IMR-90 (cell line): Measurements from ENCODE around the gene LEMD3. TPM values are rescaled to one million over a fixed set of nuclear protein-coding genes. Genes with fewer than 3 reads are reported as not detected.

Source experiments
- ATAC-seq: fragments of 200-7000 bp; cut with Tn5 transposase; 2 replicates; pipeline ENCODE4 v1.9.1; 2020; ENCODE audit warnings: low read depth, mild to moderate bottlenecking, moderate library complexity
- BruUV-seq: library from RNA; stranded (reverse); fragments of 400-500 nt; replicated peaks from 2 replicates; lab custom pipeline; 2021; lab: Mats Ljungman, UMichigan
- CTCF ChIA-PET: fragments of 300-600 bp; formaldehyde crosslinking; extraction: SDS; loops from one replicate; lab custom pipeline; 2021; ENCODE audit warnings: antibody characterized with exemption; lab: Yijun Ruan, JAX
- POLR2A ChIA-PET: fragments of 300-600 bp; sonication (Branson Sonifier 250); formaldehyde crosslinking; loops from one replicate; lab custom pipeline; 2022; ENCODE audit warnings: antibody characterized with exemption; ENCODE audit not compliant: unreplicated experiment; lab: Charles Lee
- DNase-seq: peaks from one replicate; pipeline ENCODE4 v3.0.0; 2013
- H2AFZ ChIP-seq: replicated peaks from 2 replicates; pipeline ENCODE3; 2013; ENCODE audit warnings: low read length, mild to moderate bottlenecking; ENCODE audit not compliant: poor library complexity
- H2AK5ac ChIP-seq: 2 replicates; pipeline ENCODE4 v1.6.1; 2013; ENCODE audit warnings: low read depth, low read length, inconsistent platforms
- H2AK9ac ChIP-seq: replicated peaks from 2 replicates; pipeline ENCODE3; 2013; ENCODE audit warnings: mild to moderate bottlenecking, low read depth, low read length, moderate library complexity; ENCODE audit not compliant: poor library complexity
- H2BK120ac ChIP-seq: 2 replicates; pipeline ENCODE4 v1.6.1; 2013; ENCODE audit warnings: low read depth, low read length, inconsistent platforms
- H2BK15ac ChIP-seq: 3 replicates; pipeline ENCODE4 v1.6.1; 2013; ENCODE audit warnings: low read depth, low read length, inconsistent platforms
- H2BK20ac ChIP-seq: 2 replicates; pipeline ENCODE4 v1.6.1; 2013; ENCODE audit warnings: low read depth, mild to moderate bottlenecking, inconsistent platforms, low read length, moderate library complexity
- H2BK5ac ChIP-seq: 2 replicates; pipeline ENCODE4 v1.6.1; 2013; ENCODE audit warnings: mild to moderate bottlenecking, low read depth, low read length, inconsistent platforms; ENCODE audit not compliant: poor library complexity, severe bottlenecking
- H3K14ac ChIP-seq: replicated peaks from 2 replicates; pipeline ENCODE4 v1.6.1; 2013; ENCODE audit warnings: low read depth, low read length, inconsistent platforms
- H3K18ac ChIP-seq: 2 replicates; pipeline ENCODE4 v1.6.1; 2013; ENCODE audit warnings: low read depth, low read length, control low read depth
- H3K23ac ChIP-seq: 2 replicates; pipeline ENCODE4 v1.6.1; 2013; ENCODE audit warnings: low read depth, low read length, inconsistent platforms
- H3K27ac ChIP-seq: 2 replicates; pipeline ENCODE4 v1.5.1; 2013; ENCODE audit warnings: mild to moderate bottlenecking, control low read depth, low read length; ENCODE audit not compliant: insufficient read depth
- H3K27me3 ChIP-seq: 2 replicates; pipeline ENCODE4 v1.6.1; 2013; ENCODE audit warnings: low read length; ENCODE audit not compliant: control insufficient read depth, insufficient read depth
- H3K36me3 ChIP-seq: 2 replicates; pipeline ENCODE4 v1.6.1; 2013; ENCODE audit warnings: low read length, mixed read lengths; ENCODE audit not compliant: control insufficient read depth, insufficient read depth
- H3K4ac ChIP-seq: 2 replicates; pipeline ENCODE4 v1.6.1; 2013; ENCODE audit warnings: low read depth, low read length, inconsistent platforms
- H3K4me1 ChIP-seq: 2 replicates; pipeline ENCODE4 v1.6.1; 2013; ENCODE audit warnings: low read length, mixed read lengths; ENCODE audit not compliant: control insufficient read depth, insufficient read depth
- H3K4me2 ChIP-seq: 2 replicates; pipeline ENCODE4 v1.6.1; 2013; ENCODE audit warnings: low read depth, mild to moderate bottlenecking, control low read depth, low read length, moderate library complexity
- H3K4me3 ChIP-seq: 2 replicates; pipeline ENCODE4 v1.5.1; 2013; ENCODE audit warnings: low read depth, mild to moderate bottlenecking, control low read depth, low read length, moderate library complexity; ENCODE audit not compliant: insufficient read depth
- H3K56ac ChIP-seq: 2 replicates; pipeline ENCODE4 v1.6.1; 2013; ENCODE audit warnings: low read length, inconsistent platforms; ENCODE audit not compliant: insufficient read depth; ENCODE audit errors: extremely low read depth
- H3K79me1 ChIP-seq, 2 experiments: 2 replicates each; pipeline ENCODE4 v1.6.1; 2013; ENCODE audit warnings: low read length in 2 of 2, inconsistent platforms in 1 of 2, low read depth in 1 of 2
- H3K9ac ChIP-seq: 2 replicates; pipeline ENCODE4 v1.6.1; 2013; ENCODE audit warnings: low read depth, low read length, control low read depth
- H3K9me1 ChIP-seq: 2 replicates; pipeline ENCODE4 v1.6.1; 2013; ENCODE audit warnings: low read length, inconsistent platforms; ENCODE audit not compliant: insufficient read depth
- H3K9me3 ChIP-seq: 2 replicates; pipeline ENCODE4 v1.6.1; 2013; ENCODE audit warnings: low read length; ENCODE audit not compliant: control insufficient read depth, insufficient read depth
- H4K20me1 ChIP-seq: 2 replicates; pipeline ENCODE4 v1.6.1; 2013; ENCODE audit warnings: low read length, inconsistent platforms; ENCODE audit not compliant: insufficient read depth
- H4K5ac ChIP-seq: 2 replicates; pipeline ENCODE4 v1.6.1; 2013; ENCODE audit warnings: mild to moderate bottlenecking, low read depth, low read length, control low read depth
- H4K8ac ChIP-seq, 2 experiments: 2 replicates each; pipeline ENCODE4 v1.6.1; 2013; ENCODE audit warnings: low read depth in 2 of 2, low read length in 2 of 2, control low read depth in 1 of 2, inconsistent platforms in 1 of 2
- H4K91ac ChIP-seq: 2 replicates; pipeline ENCODE4 v1.6.1; 2013; ENCODE audit warnings: low read depth, low read length, inconsistent platforms; ENCODE audit not compliant: insufficient read depth
- BHLHE40 ChIP-seq: fragments of 150-350 bp; IDR thresholded peaks from 2 replicates; pipeline ENCODE4 v1.6.1; 2016; ENCODE audit warnings: mild to moderate bottlenecking, low read depth, low read length
- CEBPB ChIP-seq: IDR thresholded peaks from 2 replicates; pipeline ENCODE4 v1.6.1; 2012; ENCODE audit warnings: low read depth, low read length, improper control_type of control experiment
- CHD1 ChIP-seq: IDR thresholded peaks from 2 replicates; pipeline ENCODE4 v1.6.1; 2012; ENCODE audit warnings: low read depth, low read length, improper control_type of control experiment
- FOS ChIP-seq: fragments of 150-350 bp; IDR thresholded peaks from 2 replicates; pipeline ENCODE4 v1.6.1; 2016; ENCODE audit warnings: low read depth, low read length
- MAFK ChIP-seq: IDR thresholded peaks from 2 replicates; pipeline ENCODE4 v1.6.1; 2012; ENCODE audit warnings: low read depth, low read length, improper control_type of control experiment
- MAZ ChIP-seq: IDR thresholded peaks from 2 replicates; pipeline ENCODE4 v1.6.1; 2012; ENCODE audit warnings: low read depth, mild to moderate bottlenecking, low read length, improper control_type of control experiment, moderate library complexity, borderline replicate concordance
- MXI1 ChIP-seq: IDR thresholded peaks from 2 replicates; pipeline ENCODE4 v1.6.1; 2012; ENCODE audit warnings: low read depth, mild to moderate bottlenecking, low read length, moderate library complexity, borderline replicate concordance
- NFE2L2 ChIP-seq: fragments of 150-350 bp; IDR thresholded peaks from 2 replicates; pipeline ENCODE4 v1.6.1; 2016; ENCODE audit warnings: low read depth, mild to moderate bottlenecking, low read length
- POLR2A ChIP-seq: IDR thresholded peaks from 2 replicates; pipeline ENCODE4 v1.6.1; 2012; ENCODE audit warnings: mild to moderate bottlenecking, low read depth, low read length
- RAD21 ChIP-seq: IDR thresholded peaks from 2 replicates; pipeline ENCODE4 v1.6.1; 2012; ENCODE audit warnings: low read length, improper control_type of control experiment
- RCOR1 ChIP-seq: IDR thresholded peaks from 2 replicates; pipeline ENCODE4 v1.6.1; 2012; ENCODE audit warnings: mild to moderate bottlenecking, low read length, improper control_type of control experiment; ENCODE audit not compliant: insufficient replicate concordance
- RFX5 ChIP-seq: IDR thresholded peaks from 2 replicates; pipeline ENCODE4 v1.8.0; 2012; ENCODE audit warnings: low read depth, mild to moderate bottlenecking, low read length, moderate library complexity
- SMC3 ChIP-seq: fragments of 150-350 bp; IDR thresholded peaks from 2 replicates; pipeline ENCODE4 v1.6.1; 2016; ENCODE audit warnings: low read depth, mild to moderate bottlenecking, antibody characterized with exemption, low read length, moderate library complexity
- WGBS, 2 experiments: methylation state at CpG; one replicate each; pipeline versions ENCODE4 v1.1.5 to v1.1.7; 2013; ENCODE audit warnings: missing lambda C conversion rate in 2 of 2; ENCODE audit not compliant: insufficient read length in 1 of 2; ENCODE audit errors: extremely low coverage in 2 of 2; 5-methylcytosine and 5-hydroxymethylcytosine counted together
- dilution Hi-C: fragments of 300-500 bp; cut with HindIII; formaldehyde crosslinking; loops from one replicate; pipeline ENCODE4 v1.14.3; 2018; ENCODE audit warnings: low sequenced_read_pairs; ENCODE audit not compliant: unreplicated experiment
- in situ Hi-C: fragments of 300-500 bp; cut with MboI; formaldehyde crosslinking; loops from 3 replicates; pipeline ENCODE4 v1.14.3; 2019; ENCODE audit warnings: low sequenced_read_pairs, inconsistent platforms, mixed read lengths
- intact Hi-C: fragments of 100-400 bp; cut with micrococcal nuclease; formaldehyde crosslinking; loops from 2 replicates; pipeline ENCODE4 v1.10.0; 2022
- polyA plus RNA-seq, 3 experiments: library from polyadenylated mRNA; depleted of rRNA; stranded (reverse); fragments of >200 nt; gene quantifications; 2 replicates each; pipeline ENCODE4 v1.2.3, GENCODE V29; 2012; ENCODE audit warnings: low replicate concordance in 1 of 3
- total RNA-seq: library from RNA; depleted of rRNA; stranded (reverse); fragments of >200 nt; gene quantifications from 2 replicates; pipeline ENCODE4 v1.2.3, GENCODE V29; 2012
- TF ChIP-seq, protein P1 (sequence below): conservative IDR thresholded peaks from 2 replicates; pipeline ENCODE4 v1.5.1; 2012; ENCODE audit warnings: mild to moderate bottlenecking, low read depth, low read length, improper control_type of control experiment
- TF ChIP-seq, protein P2 (sequence below): fragments of 150-350 bp; IDR thresholded peaks from 2 replicates; pipeline ENCODE4 v1.6.1; 2017; ENCODE audit warnings: mild to moderate bottlenecking, antibody characterized with exemption, low read length, low read depth
- TF ChIP-seq, protein P3 (sequence below): fragments of 150-350 bp; IDR thresholded peaks from 2 replicates; pipeline ENCODE4 v1.6.1; 2016; ENCODE audit warnings: low read depth, mild to moderate bottlenecking, low read length, moderate library complexity, borderline replicate concordance

LEMD3 gene
- total and polyA plus RNA-seq, 2 of the 4 experiments (the other 2 are of a cell fraction) = 5.5 to 9.9 TPM

DNA sequence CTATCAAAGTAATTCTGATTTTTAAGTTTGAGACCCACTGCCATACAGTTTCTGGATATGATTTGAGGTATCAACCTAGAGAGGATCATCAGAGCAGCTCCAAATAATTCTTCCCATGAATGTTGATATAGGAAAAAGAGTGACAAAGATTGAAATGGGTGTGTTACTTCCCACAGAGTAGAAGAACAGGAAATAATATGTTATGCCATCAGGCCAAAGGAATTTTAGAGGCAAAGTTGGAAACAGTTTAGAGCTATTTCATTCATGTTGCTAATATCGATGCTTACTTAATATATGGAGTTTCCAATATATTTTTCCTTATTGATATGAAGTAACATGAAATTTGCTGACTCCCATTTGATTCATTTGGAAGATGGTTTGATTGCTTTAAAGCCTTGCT, 100.2 kb downstream of the LEMD3 start:
- no TSS peak for BruUV-seq
- no peaks in the 10 kb centered on the region for H3K36me3 ChIP-seq
- no peak for ATAC-seq
- ChIA-PET POLR2A (no interaction called here), CTCF (no interaction called here)
- dilution Hi-C loops = no loop called here
- no peak overlapping the region for H2BK20ac ChIP-seq
- TF ChIP-seq RCOR1 (no peak), FOS (no peak), NFE2L2 (no peak), MAFK (no peak), POLR2A (no peak), MAZ (no peak), RFX5 (no peak), SMC3 (no peak), MXI1 (no peak), CHD1 (no peak), RAD21 (no peak), CEBPB (no peak), BHLHE40 (no peak)
- TF ChIP-seq, protein P1, sequence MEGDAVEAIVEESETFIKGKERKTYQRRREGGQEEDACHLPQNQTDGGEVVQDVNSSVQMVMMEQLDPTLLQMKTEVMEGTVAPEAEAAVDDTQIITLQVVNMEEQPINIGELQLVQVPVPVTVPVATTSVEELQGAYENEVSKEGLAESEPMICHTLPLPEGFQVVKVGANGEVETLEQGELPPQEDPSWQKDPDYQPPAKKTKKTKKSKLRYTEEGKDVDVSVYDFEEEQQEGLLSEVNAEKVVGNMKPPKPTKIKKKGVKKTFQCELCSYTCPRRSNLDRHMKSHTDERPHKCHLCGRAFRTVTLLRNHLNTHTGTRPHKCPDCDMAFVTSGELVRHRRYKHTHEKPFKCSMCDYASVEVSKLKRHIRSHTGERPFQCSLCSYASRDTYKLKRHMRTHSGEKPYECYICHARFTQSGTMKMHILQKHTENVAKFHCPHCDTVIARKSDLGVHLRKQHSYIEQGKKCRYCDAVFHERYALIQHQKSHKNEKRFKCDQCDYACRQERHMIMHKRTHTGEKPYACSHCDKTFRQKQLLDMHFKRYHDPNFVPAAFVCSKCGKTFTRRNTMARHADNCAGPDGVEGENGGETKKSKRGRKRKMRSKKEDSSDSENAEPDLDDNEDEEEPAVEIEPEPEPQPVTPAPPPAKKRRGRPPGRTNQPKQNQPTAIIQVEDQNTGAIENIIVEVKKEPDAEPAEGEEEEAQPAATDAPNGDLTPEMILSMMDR = no peak
- TF ChIP-seq, protein P2, sequence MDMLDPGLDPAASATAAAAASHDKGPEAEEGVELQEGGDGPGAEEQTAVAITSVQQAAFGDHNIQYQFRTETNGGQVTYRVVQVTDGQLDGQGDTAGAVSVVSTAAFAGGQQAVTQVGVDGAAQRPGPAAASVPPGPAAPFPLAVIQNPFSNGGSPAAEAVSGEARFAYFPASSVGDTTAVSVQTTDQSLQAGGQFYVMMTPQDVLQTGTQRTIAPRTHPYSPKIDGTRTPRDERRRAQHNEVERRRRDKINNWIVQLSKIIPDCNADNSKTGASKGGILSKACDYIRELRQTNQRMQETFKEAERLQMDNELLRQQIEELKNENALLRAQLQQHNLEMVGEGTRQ = no peak
- TF ChIP-seq, protein P3, sequence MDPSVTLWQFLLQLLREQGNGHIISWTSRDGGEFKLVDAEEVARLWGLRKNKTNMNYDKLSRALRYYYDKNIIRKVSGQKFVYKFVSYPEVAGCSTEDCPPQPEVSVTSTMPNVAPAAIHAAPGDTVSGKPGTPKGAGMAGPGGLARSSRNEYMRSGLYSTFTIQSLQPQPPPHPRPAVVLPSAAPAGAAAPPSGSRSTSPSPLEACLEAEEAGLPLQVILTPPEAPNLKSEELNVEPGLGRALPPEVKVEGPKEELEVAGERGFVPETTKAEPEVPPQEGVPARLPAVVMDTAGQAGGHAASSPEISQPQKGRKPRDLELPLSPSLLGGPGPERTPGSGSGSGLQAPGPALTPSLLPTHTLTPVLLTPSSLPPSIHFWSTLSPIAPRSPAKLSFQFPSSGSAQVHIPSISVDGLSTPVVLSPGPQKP = no peak
- no peak overlapping the region for H2BK15ac ChIP-seq
- H3K4ac ChIP-seq = no peak overlapping the region
- no peak overlapping the region for H2BK120ac ChIP-seq
- in situ Hi-C loops = no loop called here
- no peak overlapping the region for H4K8ac ChIP-seq
- H4K20me1 ChIP-seq = no peaks in the 10 kb centered on the region
- H2BK5ac ChIP-seq = no peak overlapping the region
- intact Hi-C loops = no loop called here
- H2AK5ac ChIP-seq = no peak overlapping the region
- WGBS, 2 experiments = no CpG with 5 or more reads among the region's 1 CpG
- no peak overlapping the region for H3K18ac ChIP-seq
- no peak overlapping the region for H2AFZ ChIP-seq
- no peaks in the 10 kb centered on the region for H3K9me3 ChIP-seq
- no peaks in the 10 kb centered on the region for H3K79me1 ChIP-seq
- no peak overlapping the region for H3K9ac ChIP-seq
- H3K4me1 ChIP-seq = no peaks in the 10 kb centered on the region
- H3K14ac ChIP-seq = no peak overlapping the region
- no peak overlapping the region for H3K23ac ChIP-seq
- no peak overlapping the region for H3K56ac ChIP-seq
- H2AK9ac ChIP-seq = no peak overlapping the region
- DNase-seq = no peak
- no peak overlapping the region for H3K4me3 ChIP-seq
- H3K4me2 ChIP-seq = no peak overlapping the region; the same call in 1 of the 2 replicates
- H3K27me3 ChIP-seq = no peaks in the 10 kb centered on the region
- no peak overlapping the region for H4K5ac ChIP-seq
- H3K27ac ChIP-seq = no peak overlapping the region
- H4K91ac ChIP-seq = no peak overlapping the region
- no peaks in the 10 kb centered on the region for H3K9me1 ChIP-seq
